COLO829 (cell line): ENCODE measurements around the gene TMEM201.
"Not testable (repeated sequence)": the region's sequence is repeated elsewhere in the genome, so short reads cannot be mapped to it uniquely, and the experiment has no call there.

Experiments
- DNase-seq: peaks from one replicate; pipeline ENCODE4 v3.0.0; 2012; ENCODE audit warnings: low spot score

Gene TMEM201, protein sequence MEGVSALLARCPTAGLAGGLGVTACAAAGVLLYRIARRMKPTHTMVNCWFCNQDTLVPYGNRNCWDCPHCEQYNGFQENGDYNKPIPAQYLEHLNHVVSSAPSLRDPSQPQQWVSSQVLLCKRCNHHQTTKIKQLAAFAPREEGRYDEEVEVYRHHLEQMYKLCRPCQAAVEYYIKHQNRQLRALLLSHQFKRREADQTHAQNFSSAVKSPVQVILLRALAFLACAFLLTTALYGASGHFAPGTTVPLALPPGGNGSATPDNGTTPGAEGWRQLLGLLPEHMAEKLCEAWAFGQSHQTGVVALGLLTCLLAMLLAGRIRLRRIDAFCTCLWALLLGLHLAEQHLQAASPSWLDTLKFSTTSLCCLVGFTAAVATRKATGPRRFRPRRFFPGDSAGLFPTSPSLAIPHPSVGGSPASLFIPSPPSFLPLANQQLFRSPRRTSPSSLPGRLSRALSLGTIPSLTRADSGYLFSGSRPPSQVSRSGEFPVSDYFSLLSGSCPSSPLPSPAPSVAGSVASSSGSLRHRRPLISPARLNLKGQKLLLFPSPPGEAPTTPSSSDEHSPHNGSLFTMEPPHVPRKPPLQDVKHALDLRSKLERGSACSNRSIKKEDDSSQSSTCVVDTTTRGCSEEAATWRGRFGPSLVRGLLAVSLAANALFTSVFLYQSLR

DNA sequence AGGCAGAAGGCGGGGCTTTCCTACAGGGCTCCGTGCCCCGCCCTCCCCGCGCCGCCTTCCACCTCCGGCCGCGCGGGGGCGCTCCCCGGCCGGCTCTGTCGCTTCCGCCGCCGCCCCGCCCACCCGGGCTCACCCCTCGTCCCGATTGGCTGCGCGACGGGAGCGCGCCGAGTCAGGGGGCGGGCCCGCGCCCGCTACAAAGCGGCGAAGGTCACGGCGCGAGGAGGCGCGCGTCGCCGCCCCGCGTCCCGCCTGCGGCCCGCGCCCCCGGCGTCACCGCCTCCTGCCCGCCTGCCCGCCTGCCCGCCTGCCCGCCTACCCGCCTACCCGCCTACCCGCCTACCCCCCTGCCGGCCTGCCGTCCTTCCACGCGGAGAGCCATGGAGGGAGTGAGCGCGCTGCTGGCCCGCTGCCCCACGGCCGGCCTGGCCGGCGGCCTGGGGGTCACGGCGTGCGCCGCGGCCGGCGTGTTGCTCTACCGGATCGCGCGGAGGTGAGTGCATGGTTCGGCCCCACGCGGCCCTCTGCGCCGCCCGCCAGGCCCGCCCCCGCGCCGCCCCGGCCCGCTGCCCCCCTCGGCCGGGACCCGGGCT, at the start of gene TMEM201:
TMEM201 (plus strand) TSS at position 361 of the 593 bp plus-strand sequence; CDS start at position 381, 20 bp downstream.
- DNase-seq: peak; percentile 74

- DNase-seq: peak; percentile 97
These were observed 49.4 kb upstream of the TMEM201 start, which contains the start of gene SLC25A33 for GRCh38 chr1:9539165-9539828. TSS of gene SLC25A33 (plus strand) at chr1:9539465. CDS start at chr1:9539692, 227 bp downstream.

GRCh38 chr1:9539829-9540550, 48.7 kb upstream of the TMEM201 start:
- DNase-seq: peak; percentile 31

DNA sequence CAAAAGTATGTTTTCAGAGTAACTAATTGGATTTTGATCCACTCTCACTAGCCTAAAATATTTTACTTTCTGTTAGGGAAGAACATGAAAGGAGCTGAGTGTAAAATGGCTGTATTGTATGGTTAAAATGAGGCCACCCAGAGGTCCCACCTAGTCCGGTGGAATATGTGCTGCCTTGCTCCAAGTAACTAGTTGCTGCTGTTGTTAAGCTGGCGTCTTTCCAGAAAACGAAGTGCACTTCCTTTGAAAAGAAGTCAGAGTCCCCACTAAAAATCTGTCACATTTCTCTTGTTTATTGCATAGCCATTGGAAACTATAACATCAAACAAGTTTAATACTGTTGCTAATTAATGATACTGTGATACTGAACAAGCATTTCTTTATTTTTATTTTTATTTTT, 46.3 kb upstream of the TMEM201 start:
- DNase-seq: peak; percentile 29

DNA sequence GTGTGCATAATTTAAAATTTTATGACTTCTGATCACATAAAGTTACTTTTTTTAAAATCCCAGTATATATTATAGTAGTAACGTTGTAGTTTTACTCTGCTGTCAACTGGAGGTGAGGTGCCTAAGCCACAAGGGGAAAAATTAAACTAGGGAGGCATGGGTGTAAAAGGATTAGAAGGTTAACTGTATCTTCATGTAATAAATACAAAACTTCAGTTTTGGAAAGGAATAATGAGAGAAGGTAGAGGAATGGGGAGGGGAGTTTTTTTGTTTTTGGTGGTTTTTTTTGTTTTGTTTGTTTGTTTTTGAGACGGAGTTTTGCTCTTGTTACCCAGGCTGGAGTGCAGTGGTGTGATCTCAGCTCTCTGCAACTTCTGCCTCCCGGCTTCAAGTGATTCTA, 43.8 kb upstream of the TMEM201 start:
- no peak for DNase-seq

DNA sequence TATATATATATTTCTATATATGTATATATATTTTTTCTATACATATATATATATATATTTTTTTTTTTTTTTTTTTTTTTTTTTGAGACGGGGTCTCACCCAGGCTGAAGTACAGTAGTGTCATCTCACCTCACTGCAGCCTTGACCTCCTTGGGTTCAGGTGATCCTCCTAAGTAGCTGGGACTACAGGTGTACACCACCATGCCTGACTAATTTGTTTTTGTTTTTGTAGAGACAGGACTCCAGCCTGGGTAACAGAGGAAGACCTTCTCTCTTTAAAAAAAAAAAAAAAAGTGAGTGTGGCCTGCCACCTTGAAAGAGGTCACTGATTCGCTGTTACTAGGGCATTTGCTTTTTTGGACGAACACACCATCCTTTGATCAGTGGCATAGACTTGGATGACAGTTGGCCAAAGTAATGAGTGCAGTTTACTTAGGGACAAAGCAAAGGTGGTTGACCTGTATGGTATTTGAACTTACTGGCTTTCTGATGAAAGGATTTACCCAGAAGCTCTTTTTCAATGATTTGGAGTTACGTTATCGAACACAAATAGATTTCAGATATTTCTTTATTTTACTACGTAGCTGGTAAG, 38.7 kb upstream of the TMEM201 start:
- DNase-seq: no peak

DNA sequence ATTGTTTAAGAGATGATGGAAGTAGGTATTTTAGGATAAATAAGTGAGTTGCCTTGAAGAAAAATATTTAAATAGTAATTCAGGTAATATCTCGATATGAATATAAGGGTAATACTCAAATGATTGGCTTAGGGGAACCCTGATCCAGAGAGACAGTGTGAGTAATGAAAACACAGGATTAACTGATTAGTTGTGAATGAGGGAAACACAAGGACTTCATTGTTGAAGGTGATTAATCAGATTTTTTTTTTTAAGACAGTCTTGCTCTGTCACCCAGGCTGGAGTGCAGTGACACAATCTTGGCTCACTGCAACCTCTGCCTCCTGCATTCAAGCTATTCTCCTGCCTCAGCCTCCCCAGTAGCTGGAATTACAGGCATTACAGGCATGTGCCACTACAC, 36.7 kb upstream of the TMEM201 start:
- peak; percentile 18 for DNase-seq

GRCh38 chr1:9553736-9554144, 35.0 kb upstream of the TMEM201 start:
- DNase-seq: no peak

- DNase-seq: no peak
These were observed 32.8 kb upstream of the TMEM201 start for GRCh38 chr1:9555942-9556341.

DNA sequence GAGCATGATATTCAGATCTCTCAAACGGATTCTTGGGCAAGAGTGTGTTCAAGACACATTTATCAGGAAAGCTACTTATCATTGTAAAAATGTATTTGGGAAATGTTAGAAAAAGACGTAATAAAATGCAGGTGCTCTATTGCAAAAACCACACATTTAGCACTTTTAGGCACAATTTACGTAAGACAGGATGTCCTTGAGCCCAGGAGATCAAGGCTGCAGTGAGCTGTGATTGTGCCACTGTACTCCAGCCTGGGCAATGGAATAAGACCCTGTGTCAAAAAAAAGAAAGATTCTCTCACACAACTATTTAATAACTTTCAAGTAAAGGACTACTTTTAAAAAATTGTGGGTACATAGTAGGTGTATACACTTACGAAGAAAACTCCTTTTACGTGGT, 31.1 kb upstream of the TMEM201 start:
- no peak for DNase-seq

- no peak for DNase-seq
These were observed 30.3 kb upstream of the TMEM201 start for GRCh38 chr1:9558271-9558945.

DNA sequence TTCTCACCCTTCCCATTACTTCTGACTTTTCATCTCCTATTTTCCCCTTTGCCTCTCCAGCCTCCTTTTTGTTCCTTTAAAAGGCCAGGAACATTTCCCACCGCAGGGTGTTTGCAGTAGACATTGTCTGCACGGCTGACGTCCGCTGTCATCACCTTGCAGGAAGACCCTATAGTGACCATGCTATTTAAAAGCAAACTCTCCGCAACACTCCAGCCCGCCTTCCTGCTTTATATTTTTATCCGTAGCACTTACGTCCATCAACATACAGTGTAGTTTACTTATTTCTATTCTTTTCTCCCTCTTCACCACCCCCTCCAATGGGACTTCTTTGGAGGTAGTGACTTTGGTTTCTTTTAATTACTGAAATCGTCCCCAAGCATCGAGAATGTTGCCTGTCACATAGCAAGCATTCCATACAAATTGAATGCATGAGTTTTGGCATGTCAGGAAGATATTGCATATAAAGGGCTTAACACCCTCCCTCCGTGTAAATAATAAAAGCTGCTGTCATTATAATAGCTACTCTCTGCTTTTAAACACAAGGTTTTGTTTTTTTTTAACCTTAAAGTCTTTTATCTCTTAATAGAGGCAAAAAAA, 29.7 kb upstream of the TMEM201 start:
- DNase-seq: no peak

DNA sequence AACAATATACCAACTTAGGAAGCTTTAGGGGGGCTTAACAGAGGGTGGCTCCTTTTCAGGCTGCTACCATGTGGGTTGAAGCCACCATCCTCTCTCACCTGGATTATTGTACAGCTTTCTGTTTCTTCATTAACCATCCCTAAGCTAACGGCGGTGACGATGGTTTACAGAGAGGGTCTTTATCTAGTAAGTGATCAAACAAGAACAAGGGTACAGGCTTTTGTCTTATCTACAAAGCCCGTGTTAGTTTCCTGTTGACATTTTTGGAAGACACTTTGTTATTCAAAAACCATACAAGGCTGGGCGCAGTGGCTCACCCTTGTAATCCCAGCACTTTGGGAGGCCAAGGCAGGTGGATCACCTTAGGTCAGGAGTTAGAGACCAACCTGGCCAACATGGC, 29.0 kb upstream of the TMEM201 start:
- DNase-seq: no peak

DNA sequence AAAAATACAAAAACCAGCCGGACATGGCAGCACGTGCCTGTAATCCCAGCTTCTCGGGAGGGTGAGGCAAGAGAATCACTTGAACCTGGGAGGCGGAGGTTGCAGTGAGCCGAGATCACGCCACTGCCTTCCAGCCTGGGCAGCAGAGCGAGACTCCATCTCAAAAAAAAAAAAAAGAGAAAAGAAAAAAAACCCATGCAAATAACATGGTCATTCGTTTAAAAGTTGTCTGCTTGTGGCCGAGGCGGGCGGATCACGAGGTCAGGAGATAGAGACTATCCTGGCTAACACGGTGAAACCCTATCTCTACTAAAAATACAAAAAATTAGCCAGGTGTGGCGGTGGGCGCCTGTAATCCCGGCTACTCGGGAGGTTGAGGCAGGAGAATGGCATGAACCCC, 28.6 kb upstream of the TMEM201 start:
- DNase-seq: not testable (repeated sequence)

DNA sequence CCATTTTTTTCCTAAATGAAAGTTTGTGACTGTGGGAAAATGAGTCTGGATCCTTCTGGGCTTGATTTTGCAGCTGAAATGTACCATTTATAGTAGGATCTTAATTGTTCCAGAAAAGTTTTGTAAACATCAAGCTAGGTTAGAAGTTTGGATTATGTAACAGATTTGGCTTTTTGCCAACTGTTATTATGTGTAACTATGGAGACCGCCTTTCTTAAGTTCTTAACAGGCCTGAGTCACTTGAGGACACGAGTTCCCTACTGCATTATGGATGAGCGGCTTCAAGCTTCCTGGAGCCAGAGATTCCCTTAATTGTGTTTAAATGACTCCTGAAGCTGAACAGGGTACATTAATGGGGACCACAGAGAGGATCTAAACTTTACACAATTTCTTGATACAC, 27.3 kb upstream of the TMEM201 start:
- peak; percentile 76 for DNase-seq

- no peak for DNase-seq
These were observed 19.4 kb upstream of the TMEM201 start for GRCh38 chr1:9569267-9569666.

DNA sequence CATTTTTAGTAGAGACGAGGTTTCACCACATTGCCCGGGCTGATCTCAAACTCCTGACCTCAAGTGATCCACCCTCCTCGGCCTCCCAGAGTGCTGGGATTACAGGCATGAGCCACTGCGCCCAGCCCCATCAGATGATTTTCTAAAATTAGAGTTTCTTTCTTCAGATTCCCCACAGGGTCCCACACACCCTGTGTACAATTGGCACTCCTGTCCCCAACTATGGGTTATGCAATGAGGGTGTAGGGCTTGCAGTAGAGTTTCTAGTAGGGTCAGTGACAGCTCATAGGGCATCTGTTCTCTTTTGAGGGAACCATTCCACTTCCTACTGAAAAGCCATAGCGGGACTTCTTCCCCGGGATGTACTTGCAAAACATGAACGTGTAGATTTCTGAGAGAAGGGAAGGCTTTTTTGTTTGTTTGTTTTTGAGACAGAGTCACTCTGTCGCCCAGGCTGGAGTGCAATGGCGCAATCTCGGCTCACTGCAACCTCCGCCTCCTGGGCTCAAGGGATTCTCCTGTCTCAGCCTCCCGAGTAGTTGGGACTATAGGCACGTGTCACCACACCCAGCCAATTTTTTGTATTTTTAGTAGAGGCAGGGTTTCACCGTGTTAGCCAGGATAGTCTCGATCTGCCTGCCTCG, 17.7 kb upstream of the TMEM201 start:
- not testable (repeated sequence) for DNase-seq

DNA sequence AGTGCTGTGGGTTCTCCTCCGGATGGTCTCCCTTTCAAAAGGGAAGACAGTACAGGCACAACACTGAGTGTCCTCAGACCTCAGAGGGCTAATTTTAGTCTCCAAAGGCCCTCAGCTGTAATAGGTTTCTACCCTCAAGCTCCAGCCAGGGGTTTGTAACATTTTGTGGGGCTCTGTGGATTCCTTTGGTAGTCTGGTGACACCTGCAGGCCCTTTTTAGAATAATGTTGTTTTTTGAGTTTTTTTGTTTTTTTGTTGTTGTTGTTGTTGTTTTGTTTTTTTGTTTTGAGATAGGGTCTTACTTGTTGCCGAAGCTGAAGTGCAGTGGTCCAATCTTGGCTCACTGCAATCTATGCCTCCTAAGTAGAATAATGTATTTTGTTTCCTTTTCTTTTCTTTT, 15.0 kb upstream of the TMEM201 start:
- DNase-seq: no peak

- no peak for DNase-seq
These were observed 13.2 kb upstream of the TMEM201 start for GRCh38 chr1:9575486-9575885.

DNA sequence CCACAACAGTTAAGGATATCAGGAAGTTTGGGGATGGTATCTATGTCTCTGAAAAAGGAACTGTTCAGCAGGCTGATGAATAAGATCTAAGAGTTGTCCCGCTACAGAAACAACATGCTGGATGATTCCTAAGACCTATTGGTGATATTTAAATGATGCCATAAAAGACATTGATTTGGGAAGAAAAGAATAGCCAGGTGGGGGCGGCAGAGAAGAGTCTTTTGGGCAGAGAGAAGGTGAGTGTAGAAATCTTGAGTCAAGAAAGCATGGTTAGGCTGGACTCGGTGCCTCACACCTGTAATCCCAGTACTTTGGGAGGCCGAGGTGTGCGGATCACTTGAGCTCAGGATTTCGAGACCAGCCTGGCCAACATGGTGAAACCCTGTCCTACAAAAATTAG, 11.8 kb upstream of the TMEM201 start:
- DNase-seq: no peak
